Astrocyte (in vitro differentiated cells and primary cell): ENCODE data around the gene NBEAL1.

Experiments used
- CTCF ChIP-seq: IDR thresholded peaks from 2 replicates; pipeline ENCODE4 v1.5.1; 2011; ENCODE audit warnings: low read depth, mild to moderate bottlenecking, inconsistent platforms, low read length, moderate library complexity; ENCODE audit not compliant: insufficient read depth
- EZH2 ChIP-seq: IDR thresholded peaks from 2 replicates; pipeline ENCODE4 v1.6.1; 2012; ENCODE audit warnings: mild to moderate bottlenecking, low read length, inconsistent platforms; ENCODE audit not compliant: insufficient read depth

DNA sequence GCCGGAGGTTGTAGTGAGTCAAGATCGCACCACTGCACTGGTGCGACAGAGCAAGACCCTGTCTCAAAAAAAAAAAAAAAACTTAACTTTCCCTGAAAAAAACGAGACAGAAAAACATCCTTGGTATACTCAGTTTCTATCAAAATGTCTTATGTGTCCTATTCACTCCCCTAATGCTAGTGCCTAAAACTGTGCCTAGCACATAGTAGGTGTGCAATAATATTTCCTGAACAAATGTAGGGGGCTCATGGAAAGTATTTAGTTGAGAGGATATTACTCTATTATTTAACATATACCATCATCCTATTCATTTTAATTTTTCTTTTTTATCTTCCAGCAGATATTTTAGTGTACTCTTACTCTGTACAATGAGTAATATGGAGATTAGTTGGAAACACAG lies 120.4 kb downstream of the NBEAL1 start:
- TF ChIP-seq EZH2 (no peak), CTCF (no peak)
